ENCODE data around the gene NSDHL.
"Not testable (repeated sequence)": the region's sequence is repeated elsewhere in the genome, so short reads cannot be mapped to it uniquely, and the experiment has no call there.

The NSDHL gene

DNA sequence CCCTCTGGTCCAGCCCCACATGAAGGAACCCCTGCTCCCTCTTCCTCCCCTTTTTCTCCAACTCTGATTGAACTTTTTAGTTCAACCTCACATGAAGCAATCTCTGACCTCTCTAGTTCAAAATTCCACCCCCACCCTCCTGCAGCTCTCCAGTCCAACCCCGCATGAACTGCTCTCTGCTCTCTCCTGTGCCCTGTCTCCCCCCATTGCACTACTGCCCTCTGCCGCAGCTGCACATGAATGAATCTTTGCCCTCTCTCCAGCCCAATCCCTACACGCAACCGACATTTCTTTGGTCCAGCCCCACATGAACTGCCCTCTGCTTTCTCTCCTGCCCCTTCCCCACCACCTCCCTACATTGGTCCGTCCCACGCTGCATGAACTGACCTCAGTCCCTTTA lies 7.2 kb upstream of the NSDHL start:
- Histone ChIP-seq H3K4me3 (no peak overlapping the region), H3K27ac (no peak overlapping the region)
- DNase-seq (ENCODE audit: low spot score): no peak
- no peak for TF ChIP-seq CTCF (IDR thresholded peaks at IDR 0.05)

GRCh38 chrX:152824841-152825374 lies 6.0 kb upstream of the NSDHL start:
- no peak for TF ChIP-seq CTCF (IDR thresholded peaks at IDR 0.05)
- DNase-seq (ENCODE audit: low spot score): no peak
- H3K4me3 ChIP-seq: no peak overlapping the region

DNA sequence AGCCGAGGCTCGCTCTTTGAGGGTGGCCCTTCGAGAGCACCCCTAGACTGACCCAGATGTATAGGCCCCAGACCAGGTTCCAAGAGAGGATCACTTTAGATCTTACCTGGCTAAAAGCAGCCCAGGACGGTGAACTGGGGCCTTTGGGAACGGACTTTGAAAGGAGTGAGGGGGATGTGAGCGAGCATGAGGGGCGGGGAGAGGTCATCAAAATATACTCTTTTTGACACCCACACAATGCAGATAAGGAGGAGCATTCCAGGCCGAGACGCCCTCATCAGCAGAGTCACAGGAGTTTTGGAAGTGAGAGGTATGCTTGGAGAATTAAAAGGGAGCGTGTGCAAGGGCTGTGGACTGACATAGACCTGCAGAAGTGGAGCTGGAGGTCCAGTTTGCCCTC lies 528 bp downstream of the NSDHL start:
- Histone ChIP-seq H3K27ac (peak overlapping the region in 1 of 2 donors; percentile 80), H3K4me3 (peak overlapping the region; percentile 86)
- no peak for TF ChIP-seq CTCF (IDR thresholded peaks at IDR 0.05)
- DNase-seq (ENCODE audit: low spot score): no peak

More at GRCh38 chrX:152824841-152825374, 6.0 kb upstream of the NSDHL start:
- no peak overlapping the region for H3K27ac ChIP-seq

DNA sequence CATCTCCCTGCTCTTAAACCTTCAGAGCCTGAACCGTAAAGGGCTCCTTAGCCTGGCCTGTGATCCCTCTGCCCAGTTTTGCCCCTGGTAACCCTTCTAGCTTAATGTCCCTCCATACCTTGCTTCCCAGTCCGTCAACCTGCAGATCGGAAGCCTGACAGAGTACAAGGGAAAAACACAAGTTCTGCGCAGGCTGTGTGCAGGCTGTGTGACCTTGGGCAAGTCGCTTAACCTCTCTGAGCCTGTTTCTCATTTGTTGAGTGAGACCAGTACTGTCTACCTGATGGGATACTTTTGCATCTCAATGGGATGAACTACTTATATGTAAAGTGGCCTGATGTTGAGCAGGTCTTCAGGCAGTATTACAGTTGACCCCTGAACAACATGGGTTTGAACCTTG lies 1.7 kb downstream of the NSDHL start:
- DNase-seq (ENCODE audit: low spot score): no peak
- Histone ChIP-seq H3K27ac (no peak overlapping the region), H3K4me3 (no peak overlapping the region)

DNA sequence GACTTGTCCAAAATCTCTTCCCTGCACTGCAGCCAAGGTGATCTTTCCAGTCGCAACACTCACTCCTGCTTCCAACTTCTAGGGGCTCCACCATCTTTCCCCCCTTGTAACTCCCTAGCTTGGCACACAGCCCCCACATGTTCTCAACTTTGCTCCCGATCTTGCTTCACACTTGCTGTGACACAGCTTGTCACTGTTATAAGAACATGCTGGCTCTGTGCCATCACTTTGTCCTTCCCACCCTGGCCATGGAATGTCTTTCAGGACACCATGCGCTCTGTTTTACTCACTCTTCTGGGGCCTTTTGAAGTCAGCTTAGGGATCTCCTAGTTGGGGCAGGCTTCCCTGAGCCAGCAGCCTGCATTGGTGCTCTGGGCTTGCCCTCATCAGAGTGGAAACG lies 2.5 kb downstream of the NSDHL start:
- no peak for TF ChIP-seq CTCF (IDR thresholded peaks at IDR 0.05)
- no peak overlapping the region for H3K27ac ChIP-seq
- DNase-seq (ENCODE audit: low spot score): no peak
- no peak overlapping the region for H3K4me3 ChIP-seq

More for the DNA sequence above, 1.7 kb downstream of the NSDHL start:
- no peak for TF ChIP-seq CTCF (IDR thresholded peaks at IDR 0.05)

DNA sequence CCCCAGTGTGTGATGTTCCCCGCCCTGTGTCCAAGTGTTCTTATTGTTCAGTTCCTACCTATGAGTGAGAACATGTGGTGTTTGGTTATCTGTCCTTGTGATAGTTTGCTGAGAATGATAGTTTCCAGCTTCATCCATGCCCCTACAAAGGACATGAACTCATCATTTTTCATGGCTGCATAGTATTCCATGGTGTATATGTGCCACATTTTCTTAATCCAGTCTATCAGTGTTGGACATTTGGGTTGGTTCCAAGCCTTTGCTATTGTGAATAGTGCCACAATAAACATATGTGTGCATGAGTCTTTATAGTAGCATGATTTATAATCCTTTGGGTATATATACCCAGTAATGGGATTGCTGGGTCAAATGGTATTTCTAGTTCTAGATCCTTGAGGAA lies 4.6 kb downstream of the NSDHL start:
- H3K27ac ChIP-seq; H3K4me3 ChIP-seq; DNase-seq (ENCODE audit: low spot score): not testable (repeated sequence)

DNA sequence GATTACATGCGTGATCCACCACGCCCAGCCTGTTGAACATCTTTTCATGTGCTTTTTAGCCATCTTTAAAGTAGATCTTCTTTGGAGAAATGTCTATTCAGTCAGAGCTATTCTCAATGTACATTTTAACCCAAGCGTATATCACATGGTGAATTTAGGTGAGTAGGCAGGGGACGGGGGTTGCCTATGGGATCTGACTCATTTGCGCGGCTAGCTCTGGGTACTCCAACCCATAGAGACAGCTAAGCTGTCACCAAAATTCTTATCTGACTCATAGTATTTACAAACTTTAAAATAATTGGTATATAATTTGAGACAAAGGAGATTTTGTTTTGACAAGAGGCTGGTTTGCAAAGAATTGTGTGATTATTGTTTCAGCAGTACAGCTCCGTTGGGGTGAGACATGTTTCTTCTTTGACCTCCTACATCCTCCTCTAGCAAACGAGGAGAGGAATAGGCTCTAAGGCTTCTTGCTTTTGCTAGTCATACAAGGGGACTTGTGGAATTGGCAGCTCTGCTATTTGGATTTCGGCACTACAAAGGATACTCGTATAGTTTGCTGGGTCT lies 12.0 kb downstream of the NSDHL start:
- no peak for DNase-seq (ENCODE audit: low spot score)
- H3K27ac ChIP-seq: no peak overlapping the region

More for the DNA sequence above, 12.0 kb downstream of the NSDHL start:
- TF ChIP-seq CTCF (IDR thresholded peaks at IDR 0.05): no peak
- H3K4me3 ChIP-seq: no peak overlapping the region

Measured in coronary artery (tissue), 2 donors.